GM12891 (cell line): ENCODE measurements around the gene BCAT1.

ENCODE experiments used
- PAX5 ChIP-seq: IDR thresholded peaks from 2 replicates; pipeline ENCODE4 v1.6.1; 2011; ENCODE audit warnings: low read length, moderate library complexity, mild to moderate bottlenecking; ENCODE audit not compliant: insufficient read depth, severe bottlenecking
- POLR2A ChIP-seq: IDR thresholded peaks from 2 replicates; pipeline ENCODE4 v1.6.1; 2011; ENCODE audit warnings: low read depth, low read length, control low read depth
- POLR2AphosphoS5 ChIP-seq: IDR thresholded peaks from 2 replicates; pipeline ENCODE4 v1.6.1; 2011; ENCODE audit warnings: low read depth, low read length, control low read depth
- POU2F2 ChIP-seq: IDR thresholded peaks from 2 replicates; pipeline ENCODE4 v1.6.1; 2011; ENCODE audit warnings: low read depth, mild to moderate bottlenecking, control low read depth, low read length, moderate library complexity
- SPI1 ChIP-seq: IDR thresholded peaks from 2 replicates; pipeline ENCODE4 v1.6.1; 2011; ENCODE audit warnings: low read depth, low read length, control low read depth
- TAF1 ChIP-seq: IDR thresholded peaks from 2 replicates; pipeline ENCODE4 v1.6.1; 2011; ENCODE audit warnings: low read depth, low read length, control low read depth

- TF ChIP-seq PAX5: no peak
- TF ChIP-seq SPI1: no peak
- no peak for TF ChIP-seq POLR2A
- no peak for TF ChIP-seq POLR2AphosphoS5
- no peak for TF ChIP-seq POU2F2
- no peak for TF ChIP-seq TAF1
Observed at GRCh38 chr12:24815114-24815423, 133.8 kb downstream of the BCAT1 start.
